GM12878 (cell line): ENCODE data around the gene CCNT2. TPM values are rescaled to one million over a fixed set of nuclear protein-coding genes. Genes with fewer than 3 reads are reported as not detected.

ENCODE experiments used
- ATAC-seq: fragments of 200-7000 bp; cut with Tn5 transposase; 3 replicates; pipeline ENCODE4 v1.9.1; 2020; ENCODE audit warnings: mild to moderate bottlenecking, moderate library complexity
- BruUV-seq: library from RNA; stranded (reverse); fragments of 400-500 nt; replicated peaks from 2 replicates; lab custom pipeline; 2021; lab: Mats Ljungman, UMichigan
- CTCF ChIA-PET: fragments of 300-600 bp; sonication (Branson Sonifier 250); formaldehyde crosslinking; extraction: SDS; loops from one replicate; lab custom pipeline; 2021; ENCODE audit warnings: inconsistent platforms; lab: Yijun Ruan, JAX
- POLR2A ChIA-PET: fragments of 350-600 bp; formaldehyde crosslinking; extraction: SDS; loops from one replicate; lab custom pipeline; 2021; ENCODE audit warnings: inconsistent platforms; lab: Charles Lee
- RAD21 ChIA-PET: fragments of 300-600 bp; sonication (Branson Sonifier 250); formaldehyde crosslinking; loops from one replicate; lab custom pipeline; 2023; ENCODE audit warnings: antibody characterized with exemption; ENCODE audit not compliant: unreplicated experiment; lab: Charles Lee
- SMC1A ChIA-PET: fragments of 300-600 bp; sonication (Branson Sonifier 250); formaldehyde crosslinking; loops from one replicate; lab custom pipeline; 2023; ENCODE audit not compliant: unreplicated experiment, uncharacterized antibody; lab: Charles Lee
- DNase-seq: peaks from one replicate; pipeline ENCODE4 v3.0.0-alpha.2; 2011; ENCODE audit warnings: low read depth, low spot score
- FAIRE-seq: peaks from 3 replicates; lab custom pipeline; 2011; peaks lifted over from hg19 to GRCh38; lab: Jason Lieb, UNC
- H2AFZ ChIP-seq: 2 replicates; pipeline ENCODE4 v1.6.0; 2011; ENCODE audit warnings: low read depth, low read length, control low read depth; ENCODE audit not compliant: control insufficient read depth
- H3K27ac ChIP-seq: 2 replicates; pipeline ENCODE4 v1.5.1; 2011; ENCODE audit warnings: control low read depth; ENCODE audit not compliant: control insufficient read depth, insufficient read depth
- H3K27me3 ChIP-seq, 2 experiments: replicated peaks in 1 of 2; 2 replicates each; pipeline versions ENCODE4 v1.6.0 to v1.6.1; 2011; ENCODE audit warnings: low read length in 1 of 2; ENCODE audit not compliant: control insufficient read depth in 2 of 2, insufficient read depth in 2 of 2
- H3K36me3 ChIP-seq, 2 experiments: 2 replicates each; pipeline ENCODE4 v1.5.1; 2011; ENCODE audit warnings: low read length in 1 of 2; ENCODE audit not compliant: control insufficient read depth in 2 of 2, insufficient read depth in 2 of 2
- H3K4me1 ChIP-seq: 2 replicates; pipeline ENCODE4 v1.6.1; 2011; ENCODE audit warnings: mild to moderate bottlenecking, low read length, moderate library complexity, mixed read lengths; ENCODE audit not compliant: control insufficient read depth, insufficient read depth
- H3K4me2 ChIP-seq: 2 replicates; pipeline ENCODE4 v1.6.0; 2011; ENCODE audit warnings: control low read depth; ENCODE audit not compliant: control insufficient read depth, insufficient read depth
- H3K4me3 ChIP-seq: fragments of 200-600 bp; sonication (generic); 2 replicates; pipeline ENCODE4 v1.5.1; 2016
- H3K79me2 ChIP-seq: 2 replicates; pipeline ENCODE4 v1.6.0; 2011; ENCODE audit warnings: low read length; ENCODE audit not compliant: control insufficient read depth, insufficient read depth
- H3K9ac ChIP-seq: 2 replicates; pipeline ENCODE4 v1.8.0; 2011; ENCODE audit warnings: low read length, control low read depth, mixed read lengths; ENCODE audit not compliant: control insufficient read depth, insufficient read depth
- H3K9me3 ChIP-seq: replicated peaks from 3 replicates; pipeline ENCODE4 v1.5.1; 2011; ENCODE audit warnings: mild to moderate bottlenecking, low read length; ENCODE audit not compliant: control insufficient read depth, insufficient read depth
- H4K20me1 ChIP-seq: 2 replicates; pipeline ENCODE4 v1.6.0; 2011; ENCODE audit not compliant: control insufficient read depth, insufficient read depth
- CHD2 ChIP-seq: IDR thresholded peaks from 2 replicates; pipeline ENCODE4 v1.6.1; 2011; ENCODE audit warnings: low read depth, low read length, improper control_type of control experiment, borderline replicate concordance
- HDGF ChIP-seq: fragments of 450-650 bp; IDR thresholded peaks from 2 replicates; pipeline ENCODE4 v1.6.1; 2016; ENCODE audit warnings: antibody characterized with exemption
- NFXL1 ChIP-seq: fragments of 450-650 bp; IDR thresholded peaks from 2 replicates; pipeline ENCODE4 v1.6.1; 2017; ENCODE audit warnings: antibody characterized with exemption, mild to moderate bottlenecking, borderline replicate concordance
- SREBF2 ChIP-seq: IDR thresholded peaks from 2 replicates; pipeline ENCODE4 v1.6.1; 2012; ENCODE audit warnings: mild to moderate bottlenecking, low read length
- SUPT20H ChIP-seq: IDR thresholded peaks from 2 replicates; pipeline ENCODE4 v1.6.1; 2011; ENCODE audit warnings: low read depth, mild to moderate bottlenecking, low read length, moderate library complexity, borderline replicate concordance; ENCODE audit not compliant: control insufficient read depth
- TBL1XR1 ChIP-seq: IDR thresholded peaks from 2 replicates; pipeline ENCODE4 v1.6.1; 2012; ENCODE audit warnings: low read depth, low read length, improper control_type of control experiment
- TCF12 ChIP-seq: IDR thresholded peaks from 2 replicates; pipeline ENCODE4 v1.6.1; 2011; ENCODE audit warnings: low read depth, mild to moderate bottlenecking, low read length
- WGBS: methylation state at CpG from one replicate; pipeline ENCODE4 v1.1.6; 2016; ENCODE audit warnings: low lambda C conversion rate; ENCODE audit not compliant: insufficient replicate concordance, insufficient coverage; ENCODE audit errors: missing lambda C conversion rate; 5-methylcytosine and 5-hydroxymethylcytosine counted together
- in situ Hi-C: fragments of 300-500 bp; cut with MboI; formaldehyde crosslinking; loops from 9 replicates; pipeline ENCODE4 v1.14.3; 2018; ENCODE audit warnings: mixed read lengths
- intact Hi-C: fragments of 100-400 bp; cut with micrococcal nuclease; formaldehyde crosslinking; loops from one replicate; pipeline ENCODE4 v1.14.2; 2022; ENCODE audit not compliant: unreplicated experiment
- polyA plus RNA-seq, 11 experiments: library from polyadenylated mRNA; depleted of rRNA in 4 of 11; unstranded in 6 of 11; stranded (reverse) in 5 of 11; fragments of >200 nt; fragmentation: Nextera tagmentation in 4 of 11; fragmentation: Illumina TruSeq in 1 of 11; extraction: Ambion mirVana in 4 of 11; extraction: Trizol in 1 of 11; gene quantifications; 1 replicate in 1 of 11; 2 replicates in 10 of 11; pipeline versions ENCODE4 v1.2.1 to v1.2.3, GENCODE V29; 2011 to 2016; ENCODE audit warnings: inconsistent platforms in 2 of 11, missing spikeins in 2 of 11, low read depth in 1 of 11
- total RNA-seq, 4 experiments: library from RNA; depleted of rRNA in 3 of 4; stranded (reverse); fragments of >200 nt in 3 of 4; fragmentation: Illumina TruSeq in 1 of 4; extraction: Trizol in 1 of 4; gene quantifications; 2 replicates each; pipeline versions ENCODE4 v1.2.1 to v1.2.3, GENCODE V29; 2013 to 2021

Gene CCNT2
- total and polyA plus RNA-seq, 10 of the 15 experiments (the other 5 are each of a cell fraction or from before 2014, with no cell fraction given), result 6.0 to 25.6 (median 20.0) TPM

DNA sequence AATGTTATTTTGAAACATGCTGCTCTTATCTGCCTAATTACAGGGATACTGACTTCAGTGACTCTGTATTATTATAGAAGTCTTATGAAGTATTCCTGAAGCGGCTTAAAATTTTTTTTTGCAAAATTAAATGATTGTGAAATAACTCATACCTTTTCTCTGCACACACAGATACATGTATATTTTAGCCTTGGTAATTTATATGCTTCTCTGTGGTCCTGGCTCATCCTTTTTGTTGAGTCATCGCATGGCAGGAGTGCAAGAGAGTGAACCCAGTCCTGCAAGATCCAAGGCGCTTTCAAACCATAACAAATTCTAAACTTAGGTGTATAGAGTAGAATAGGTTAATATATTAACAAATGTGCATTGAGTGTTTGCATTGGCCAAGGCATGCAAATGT, 8.6 kb downstream of the CCNT2 start:
- DNase-seq (no peak), ATAC-seq (no peak), FAIRE-seq (no peak)
- peaks cover 2 to 26% of the 10 kb centered on the region in 2 experiments; a peak in 3 of 4 replicates for H3K36me3 ChIP-seq
- no peaks in the 10 kb centered on the region for H3K27me3 ChIP-seq
- no peak overlapping the region for H3K4me3 ChIP-seq
- peaks cover 95% of the 10 kb centered on the region for H3K79me2 ChIP-seq
- H3K27ac ChIP-seq, result no peak overlapping the region
- POLR2A ChIA-PET, result interaction anchor here (1.4 to 1.7 kb wide), 2 partner anchors 8 to 10 kb away, joined by 4 read pairs; partner anchors contain the start of gene CCNT2
- no peak overlapping the region for H3K9ac ChIP-seq
- no peak for TF ChIP-seq TBL1XR1
- TF ChIP-seq NFXL1, result no peak
- TF ChIP-seq SUPT20H, result no peak
- TF ChIP-seq SREBF2, result no peak
- no peak for TF ChIP-seq TCF12
- TF ChIP-seq CHD2, result no peak
- TF ChIP-seq HDGF, result no peak
- no peaks in the 10 kb centered on the region for H3K4me1 ChIP-seq
- RAD21 ChIA-PET, result no interaction called here
- SMC1A ChIA-PET, result no interaction called here
- CTCF ChIA-PET, result interaction anchor here (0.7 to 2.6 kb wide), 6 partner anchors 10 to 62 kb away, joined by 3 to 6 read pairs (median 3); no protein-coding TSS in a partner anchor
- H3K9me3 ChIP-seq, result no peaks in the 10 kb centered on the region; the same call in 2 of the 3 replicates
- no TSS peak for BruUV-seq
- H3K4me2 ChIP-seq, result no peak overlapping the region
- H2AFZ ChIP-seq, result no peak overlapping the region
- intact Hi-C loops (no loop called here), in situ Hi-C loops (no loop called here)
- H4K20me1 ChIP-seq, result 0 out of 2 replicates have a peak, but pooled peaks cover 8% of the 10 kb centered on the region
- WGBS, result 100% methylated on average over 3 of the region's 3 CpGs
